GM21717 (cell line): ENCODE results near the gene ANXA2.
"Not testable (repeated sequence)": the region's sequence is repeated elsewhere in the genome, so short reads cannot be mapped to it uniquely, and the experiment has no call there.

Experiments used
- ATAC-seq: cut with Tn5 transposase; IDR thresholded peaks from one replicate; pipeline ENCODE4 v1.9.1; 2021; ENCODE audit warnings: mild to moderate bottlenecking, moderate library complexity; ENCODE audit not compliant: unreplicated experiment

Gene ANXA2

GRCh38 chr15:60397772-60398445 is at the start of gene ANXA2:
Gene ANXA2, minus strand, starts transcription at chr15:60397986. Its CDS starts 11,911 bp downstream, at chr15:60386075.
- peak; percentile 63 for ATAC-seq

GRCh38 chr15:60444289-60444912 is 46.6 kb upstream of the ANXA2 start:
- ATAC-seq: no peak

- no peak for ATAC-seq
Measured at GRCh38 chr15:60442763-60443162, 45.0 kb upstream of the ANXA2 start.

- no peak for ATAC-seq
Measured at GRCh38 chr15:60442031-60442650, 44.4 kb upstream of the ANXA2 start.

- ATAC-seq: no peak
Measured at GRCh38 chr15:60441331-60441730, 43.5 kb upstream of the ANXA2 start.

- ATAC-seq: no peak
Measured at GRCh38 chr15:60438646-60439045, 40.9 kb upstream of the ANXA2 start.

- no peak for ATAC-seq
Measured at GRCh38 chr15:60428935-60429334, 31.1 kb upstream of the ANXA2 start.

GRCh38 chr15:60426870-60427508 is 29.2 kb upstream of the ANXA2 start:
- no peak for ATAC-seq

- ATAC-seq: no peak
Measured at GRCh38 chr15:60425461-60425860, 27.7 kb upstream of the ANXA2 start.

GRCh38 chr15:60424006-60424405 is 26.2 kb upstream of the ANXA2 start:
- ATAC-seq: no peak

GRCh38 chr15:60423537-60423936 is 25.8 kb upstream of the ANXA2 start:
- no peak for ATAC-seq

- ATAC-seq: no peak
Measured at GRCh38 chr15:60421544-60421943, 23.8 kb upstream of the ANXA2 start.

GRCh38 chr15:60420203-60420716 is 22.5 kb upstream of the ANXA2 start:
- ATAC-seq: no peak

- ATAC-seq: no peak
Measured at GRCh38 chr15:60419753-60420152, 22.0 kb upstream of the ANXA2 start.

- ATAC-seq: no peak
Measured at GRCh38 chr15:60418096-60418495, 20.3 kb upstream of the ANXA2 start.

- no peak for ATAC-seq
Measured at GRCh38 chr15:60417112-60417511, 19.3 kb upstream of the ANXA2 start.

GRCh38 chr15:60416484-60416883 is 18.7 kb upstream of the ANXA2 start:
- no peak for ATAC-seq

GRCh38 chr15:60414016-60414682 is 16.4 kb upstream of the ANXA2 start:
- ATAC-seq: no peak

- no peak for ATAC-seq
Measured at GRCh38 chr15:60413231-60413824, 15.5 kb upstream of the ANXA2 start.

- ATAC-seq: not testable (repeated sequence)
Measured at GRCh38 chr15:60412807-60413206, 15.0 kb upstream of the ANXA2 start.
